HG03139 (cell line): ENCODE measurements around the gene NDUFA12.

Experiments used
- ATAC-seq: cut with Tn5 transposase; IDR thresholded peaks from one replicate; pipeline ENCODE4 v1.9.1; 2021; ENCODE audit not compliant: unreplicated experiment

NDUFA12 gene

DNA sequence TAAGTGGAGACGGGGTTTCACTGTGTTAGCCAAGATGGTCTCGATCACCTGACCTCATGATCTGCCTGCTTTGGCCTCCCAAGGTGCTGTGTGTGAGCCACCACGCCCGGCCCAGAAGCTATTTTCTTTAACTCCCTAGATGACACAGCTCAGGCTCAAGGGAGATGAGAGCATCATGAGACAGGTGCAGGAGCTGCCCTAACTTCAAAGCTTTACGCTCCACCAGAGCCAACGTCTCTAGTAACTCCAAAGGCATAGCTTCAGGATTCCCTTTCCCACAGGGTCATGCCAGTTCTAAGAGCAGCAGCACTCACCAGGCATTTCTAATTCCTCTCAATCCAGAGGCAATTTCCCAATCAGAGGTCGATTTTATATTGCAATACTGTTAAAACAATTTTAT lies 21.0 kb downstream of the NDUFA12 start:
- no peak for ATAC-seq

DNA sequence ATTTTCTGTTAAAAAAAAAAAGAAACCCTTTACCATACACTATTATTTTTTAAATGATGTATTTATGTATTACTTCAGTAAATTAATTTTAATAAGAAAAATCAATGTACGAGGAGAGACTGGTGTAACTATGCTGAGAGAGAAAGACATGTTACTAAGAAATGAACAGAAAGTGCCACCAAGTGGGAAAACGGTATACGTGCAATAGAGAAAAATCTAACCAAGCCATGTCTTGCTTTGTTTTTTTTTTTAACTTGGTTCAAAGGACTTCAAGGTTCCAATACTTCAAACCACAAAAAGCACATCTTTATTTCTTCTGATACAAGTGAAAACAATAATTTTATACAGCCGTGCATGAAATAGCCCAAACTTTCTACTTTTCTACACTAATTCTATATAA lies 22.9 kb downstream of the NDUFA12 start:
- no peak for ATAC-seq

- no peak for ATAC-seq
Observed at GRCh38 chr12:94979941-94980340, 23.6 kb downstream of the NDUFA12 start.

- no peak for ATAC-seq
Observed at GRCh38 chr12:94977766-94978468, 25.6 kb downstream of the NDUFA12 start.

GRCh38 chr12:94973221-94973620 lies 30.3 kb downstream of the NDUFA12 start:
- ATAC-seq: no peak

- ATAC-seq: no peak
Observed at GRCh38 chr12:94972795-94973194, 30.7 kb downstream of the NDUFA12 start.

DNA sequence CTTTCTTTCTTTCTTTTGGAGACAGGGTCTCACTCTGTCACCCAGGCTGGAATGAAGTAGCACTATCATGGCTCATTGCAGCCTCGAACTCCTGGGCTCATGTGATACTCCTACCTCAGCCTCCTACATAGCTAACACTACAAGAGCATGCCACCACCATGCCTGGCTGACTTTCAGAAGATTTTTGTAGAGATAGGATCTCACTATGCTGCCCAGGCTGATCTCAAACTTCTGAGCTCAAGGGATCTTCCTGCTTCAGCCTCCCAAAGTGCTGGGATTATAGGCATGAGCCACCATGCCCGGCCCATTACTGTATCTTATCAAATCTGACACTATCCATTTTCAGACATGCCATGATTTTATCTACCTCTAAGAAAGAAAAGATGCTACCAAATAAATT lies 31.6 kb downstream of the NDUFA12 start:
- no peak for ATAC-seq

GRCh38 chr12:94970560-94970959 lies 32.9 kb downstream of the NDUFA12 start:
- no peak for ATAC-seq

DNA sequence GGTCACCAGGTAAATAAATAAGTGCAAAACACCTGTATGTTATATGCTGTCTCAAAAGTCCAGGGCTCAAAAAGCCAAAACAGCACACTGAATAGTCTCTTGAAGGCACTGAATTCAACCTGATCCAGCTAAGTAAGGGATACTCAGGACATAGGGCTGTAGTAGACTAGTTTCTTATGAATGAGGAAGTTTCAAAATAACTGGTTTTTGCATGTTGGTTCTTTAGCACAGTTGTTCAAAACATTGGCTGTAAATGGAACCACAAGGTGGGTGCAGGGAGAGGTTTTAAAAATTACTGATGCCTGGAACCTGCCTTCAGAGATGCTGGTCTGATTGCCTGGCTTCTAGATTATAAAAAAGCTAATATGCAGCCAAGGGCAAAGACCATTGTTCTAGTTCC lies 34.1 kb downstream of the NDUFA12 start:
- no peak for ATAC-seq

GRCh38 chr12:94965982-94966630 lies 37.4 kb downstream of the NDUFA12 start:
- ATAC-seq: no peak

DNA sequence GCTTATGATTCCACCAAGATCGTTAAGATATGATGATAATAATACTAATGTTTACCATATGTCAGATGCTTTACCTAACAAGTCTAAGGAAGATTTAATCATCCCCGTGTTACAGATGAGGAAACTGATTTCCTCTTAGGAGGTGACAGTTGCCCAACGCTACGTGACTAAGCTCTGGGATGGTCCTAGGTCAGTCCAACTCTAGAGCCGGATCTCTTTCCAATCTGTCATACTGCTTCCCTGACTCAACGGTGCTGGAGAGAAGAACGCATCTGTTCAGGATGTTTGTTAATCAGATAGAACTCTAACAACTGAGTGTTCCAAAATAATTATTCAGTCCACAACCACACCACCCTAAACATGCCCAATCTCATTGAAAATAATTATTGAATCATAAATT lies 39.8 kb downstream of the NDUFA12 start:
- no peak for ATAC-seq

DNA sequence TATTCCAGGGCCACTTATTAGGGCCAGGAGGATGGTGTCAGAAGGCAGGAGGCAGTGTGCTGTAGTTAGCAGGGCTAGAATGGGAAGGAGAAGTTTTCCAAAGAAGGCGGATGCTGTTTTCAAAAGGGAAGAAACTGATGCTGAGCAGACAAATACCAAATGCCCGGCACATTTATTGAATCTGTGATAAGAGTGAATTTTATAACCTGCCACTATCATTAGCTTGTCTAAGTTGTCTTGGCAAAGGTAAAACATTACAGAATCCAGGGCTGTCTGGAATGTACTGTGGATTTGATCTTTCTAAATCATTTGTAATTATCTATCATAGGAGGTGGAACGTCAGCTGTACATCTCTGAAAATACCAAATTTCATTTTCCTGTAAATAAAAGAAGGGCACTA lies 40.8 kb downstream of the NDUFA12 start:
- no peak for ATAC-seq

GRCh38 chr12:94961911-94962310 lies 41.6 kb downstream of the NDUFA12 start:
- ATAC-seq: no peak

GRCh38 chr12:94961256-94961824 lies 42.2 kb downstream of the NDUFA12 start:
- ATAC-seq: no peak

DNA sequence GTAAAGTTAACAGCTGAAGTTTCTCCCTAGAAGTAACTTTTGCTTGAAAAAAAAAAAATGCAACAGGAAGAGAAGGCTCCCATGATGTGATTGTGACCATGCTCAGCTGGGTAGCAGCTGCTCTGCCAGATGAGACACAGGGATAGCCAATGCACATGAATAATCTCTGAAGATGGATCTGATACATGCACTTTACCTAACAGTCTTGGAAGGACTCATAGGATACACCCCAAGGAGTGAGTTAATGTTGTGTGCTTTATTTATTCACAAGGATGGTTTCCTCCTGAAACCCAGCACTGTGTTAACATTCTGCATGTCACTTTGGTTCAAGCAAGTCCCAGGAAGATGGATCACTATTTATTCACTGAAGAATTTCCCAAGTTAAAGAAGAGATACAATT lies 46.5 kb downstream of the NDUFA12 start:
- no peak for ATAC-seq

DNA sequence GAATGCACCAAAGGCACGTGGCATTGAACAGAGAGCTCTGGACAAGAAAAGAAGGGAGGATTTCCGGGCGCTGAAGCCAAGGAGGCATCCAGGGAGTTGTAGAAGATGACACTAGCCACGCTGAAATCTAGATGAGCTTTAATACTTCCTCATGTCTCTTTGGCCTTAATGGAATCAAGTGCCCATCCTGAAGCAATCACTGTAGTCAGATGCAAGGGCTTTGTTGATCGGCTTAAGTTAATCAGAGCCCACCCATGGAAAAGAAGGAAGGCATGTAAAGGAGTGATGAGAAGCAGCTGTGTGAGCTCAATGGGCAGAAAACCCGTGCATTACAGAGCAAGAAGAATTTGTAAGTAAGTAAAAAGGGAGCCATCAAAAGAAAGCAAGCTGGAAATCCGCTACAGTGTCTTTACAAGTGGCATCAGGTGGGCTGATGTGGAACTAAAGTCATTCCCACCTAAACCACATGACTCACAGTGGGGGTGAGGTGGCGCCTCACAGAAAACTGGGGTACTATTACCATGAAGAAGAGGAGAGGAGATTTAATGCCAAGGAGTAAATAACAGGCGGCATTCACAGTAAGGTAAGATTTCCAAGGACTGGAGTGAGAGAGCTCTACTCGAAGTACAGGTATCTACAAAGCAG lies 48.4 kb downstream of the NDUFA12 start:
- no peak for ATAC-seq

DNA sequence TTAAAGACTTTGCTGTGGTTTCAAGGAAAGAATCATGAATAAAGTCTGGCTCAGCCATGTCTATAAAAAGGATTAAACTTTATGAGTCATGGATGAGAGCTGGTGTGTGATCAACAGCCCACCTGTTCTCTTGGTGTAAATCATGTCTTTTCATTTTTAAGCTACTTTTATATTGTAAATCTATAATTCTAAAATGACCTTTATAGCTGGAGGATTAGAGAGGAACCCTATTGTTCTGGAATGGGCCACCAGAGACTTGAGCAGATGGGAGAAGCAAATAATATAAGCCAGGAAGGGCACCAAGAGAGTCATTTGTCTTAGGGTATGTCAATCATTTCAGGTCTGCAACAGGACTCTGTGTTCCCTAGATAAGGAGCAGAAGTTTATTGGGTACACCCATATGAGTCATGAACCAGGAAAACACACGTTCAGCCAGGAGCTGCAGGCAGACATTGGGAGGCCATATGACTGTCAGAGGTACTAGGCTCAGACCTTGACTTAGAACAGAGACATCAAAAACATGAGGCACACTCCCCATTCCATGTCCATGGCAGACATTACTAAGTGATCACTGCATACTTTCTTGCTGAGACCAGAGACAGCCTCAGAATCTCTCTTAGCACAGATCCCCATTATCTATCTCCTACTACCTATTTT lies 49.3 kb downstream of the NDUFA12 start:
- ATAC-seq: no peak

GRCh38 chr12:94952325-94952724 lies 51.2 kb downstream of the NDUFA12 start:
- ATAC-seq: no peak

DNA sequence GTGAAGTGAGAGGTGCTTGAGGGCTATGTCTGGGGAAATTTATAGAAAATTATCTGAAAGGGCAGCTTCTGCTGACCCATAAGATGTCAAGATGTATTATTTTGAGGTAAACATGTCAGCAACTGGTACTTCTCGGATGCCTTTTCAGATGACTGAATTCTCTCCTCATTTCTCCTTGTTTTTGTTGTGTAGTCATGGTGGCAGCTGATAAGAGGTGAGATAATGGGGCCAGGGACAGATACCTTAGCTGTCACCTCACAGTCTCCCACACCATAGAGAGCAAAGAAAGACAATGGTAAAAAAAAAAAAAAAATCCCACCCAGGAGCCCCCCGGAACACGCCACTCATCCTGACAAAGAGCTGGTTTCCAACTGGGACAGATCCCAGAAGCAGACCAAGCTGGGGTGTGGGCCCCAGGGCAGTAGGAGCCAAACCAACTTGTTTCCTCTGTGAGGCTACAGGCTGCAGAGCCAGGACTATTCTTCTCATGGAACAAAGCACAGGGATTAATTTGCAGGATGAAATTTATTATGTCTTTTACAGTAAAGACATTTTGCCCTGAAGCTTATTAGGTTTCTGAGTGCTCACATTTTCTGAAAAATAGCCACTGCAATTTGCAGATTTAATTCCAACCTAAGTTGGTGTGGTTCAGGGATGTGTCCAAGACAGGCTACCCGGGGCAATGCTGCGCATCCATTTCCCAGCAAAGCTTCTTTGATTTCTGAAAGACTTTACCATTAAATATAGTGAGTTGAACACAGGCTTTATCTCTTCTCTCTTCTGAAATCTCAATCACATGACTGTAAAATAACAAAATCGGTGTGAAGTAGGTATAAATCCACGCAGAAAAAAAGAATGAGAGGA lies 52.2 kb downstream of the NDUFA12 start:
- ATAC-seq: no peak

DNA sequence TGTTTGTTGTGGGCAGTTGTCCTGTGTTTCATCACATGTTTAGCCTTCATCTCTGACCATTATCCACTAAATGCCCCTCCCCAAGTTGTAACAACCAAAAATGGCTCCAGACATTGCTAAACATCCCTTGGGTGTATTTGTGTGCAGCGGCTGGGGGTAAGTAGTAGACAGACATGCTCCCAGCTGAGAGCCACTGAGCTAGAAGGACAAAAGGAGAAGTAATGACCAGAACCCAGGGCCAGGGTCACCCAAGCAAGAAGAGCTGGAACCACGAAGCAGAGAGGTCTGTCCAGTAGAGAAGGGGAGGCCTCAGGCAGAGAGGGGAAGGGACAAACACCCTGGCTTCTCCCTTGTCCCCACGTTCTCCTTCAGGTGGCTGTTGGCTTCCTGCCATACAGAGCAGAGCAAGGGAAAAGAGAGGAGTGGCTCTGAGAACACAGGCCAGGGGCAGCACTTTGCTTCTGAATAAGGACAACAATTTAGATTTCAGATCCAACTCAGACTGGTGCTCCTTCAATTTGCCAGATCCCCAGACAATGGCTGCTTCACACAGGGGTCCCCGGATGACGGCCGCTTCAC lies 55.2 kb downstream of the NDUFA12 start:
- ATAC-seq: no peak
